Stimulated activated CD4-positive, alpha-beta T cell treated with anti-CD3 and anti-CD28 coated beads, Interleukin-4, amount 100 ng/mL, for 4 hours (primary cell): ENCODE data around the gene TMPRSS2.
"Not testable (repeated sequence)": the region's sequence is repeated elsewhere in the genome, so short reads cannot be mapped to it uniquely, and the experiment has no call there.

ENCODE experiments used
- DNase-seq, 2 experiments: peaks; one replicate each; pipeline ENCODE4 v3.0.0-alpha.2; 2020

TMPRSS2 gene

DNA sequence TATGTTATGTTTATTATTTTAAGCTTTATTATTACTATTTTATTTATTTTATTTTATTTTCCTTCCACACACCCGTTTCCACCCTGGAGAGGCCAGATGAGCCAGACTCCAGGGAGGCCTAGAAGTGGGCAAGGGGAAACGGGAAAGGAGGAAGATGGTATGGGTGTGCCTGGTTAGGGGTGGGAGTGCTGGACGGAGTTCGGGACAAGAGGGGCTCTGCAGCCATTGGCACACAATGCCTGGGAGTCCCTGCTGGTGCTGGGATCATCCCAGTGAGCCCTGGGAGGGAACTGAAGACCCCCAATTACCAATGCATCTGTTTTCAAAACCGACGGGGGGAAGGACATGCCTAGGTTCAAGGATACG is 82.4 kb downstream of the TMPRSS2 start:
- DNase-seq, result no peak

DNA sequence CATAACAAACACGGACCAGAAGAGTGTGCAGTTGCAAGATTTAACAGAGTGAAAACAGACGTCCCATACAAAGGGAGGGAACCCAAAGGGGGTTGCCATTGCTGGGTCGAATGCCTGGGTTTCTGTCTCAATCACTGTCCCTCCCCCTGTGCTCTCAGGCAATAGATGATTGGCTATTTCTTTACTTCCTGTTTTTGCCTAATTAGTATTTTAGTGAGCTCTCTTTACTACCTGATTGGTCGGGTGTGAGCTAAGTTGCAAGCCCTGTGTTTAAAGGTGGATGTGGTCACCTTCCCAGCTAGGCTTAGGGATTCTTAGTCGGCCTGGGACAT is 84.7 kb downstream of the TMPRSS2 start:
- DNase-seq, result not testable (repeated sequence)

DNA sequence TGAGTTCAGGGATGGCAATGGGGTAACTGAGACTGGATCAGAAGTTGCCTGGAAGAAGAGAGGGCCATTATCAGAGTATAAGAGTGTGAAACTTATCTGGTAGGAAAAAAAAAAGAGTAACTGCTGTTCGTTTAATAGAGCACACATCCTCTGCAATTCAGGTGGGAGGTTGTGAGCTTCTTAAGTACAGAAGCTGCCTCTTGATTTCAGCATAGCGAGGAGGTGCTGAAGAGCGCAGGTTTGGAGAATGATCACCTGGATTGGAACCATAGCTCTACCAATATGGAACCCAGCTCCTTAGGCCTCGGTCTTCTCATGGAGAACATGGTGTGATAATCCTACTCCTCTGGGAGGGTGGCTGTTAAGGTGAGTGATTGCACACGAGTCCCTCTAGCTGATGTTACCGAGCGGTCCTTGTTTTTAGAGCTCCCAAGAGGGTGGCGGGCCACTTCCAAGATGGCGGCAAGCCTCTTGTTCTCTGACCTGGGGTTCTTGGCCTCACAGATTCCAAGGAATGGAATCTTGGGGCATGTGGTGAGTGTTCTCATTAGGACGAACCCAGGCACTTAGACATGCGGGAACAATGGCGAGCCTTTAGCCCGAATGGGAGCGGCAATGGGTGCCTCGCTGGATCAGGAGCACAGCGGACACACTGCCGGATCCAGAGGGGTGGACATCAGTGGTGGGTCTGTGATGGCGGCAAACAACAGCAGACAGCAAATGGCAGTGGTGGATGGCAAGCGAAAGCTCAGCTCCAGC is 85.2 kb downstream of the TMPRSS2 start:
- DNase-seq, result no peak

DNA sequence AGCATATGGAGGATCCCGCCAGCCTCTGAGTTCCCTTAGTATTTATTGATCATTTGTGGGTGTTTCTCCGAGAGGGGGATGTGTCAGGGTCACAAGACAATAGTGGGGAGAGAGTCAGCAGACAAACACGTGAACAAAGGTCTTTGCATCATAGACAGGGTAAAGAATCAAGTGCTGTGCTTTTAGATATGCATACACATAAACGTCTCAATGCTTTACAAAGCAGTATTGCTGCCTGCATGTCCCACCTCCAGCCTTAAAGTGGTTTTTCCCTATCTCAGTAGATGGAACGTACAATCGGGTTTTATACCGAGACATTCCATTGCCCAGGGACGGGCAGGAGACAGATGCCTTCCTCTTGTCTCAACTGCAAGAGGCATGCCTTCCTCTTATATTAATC is 87.0 kb downstream of the TMPRSS2 start:
- not testable (repeated sequence) for DNase-seq

GRCh38 chr21:41419921-41420862 is 87.8 kb downstream of the TMPRSS2 start:
- DNase-seq, result peak; percentile 46 to 77

GRCh38 chr21:41418956-41419680 is 88.8 kb downstream of the TMPRSS2 start:
- no peak for DNase-seq

GRCh38 chr21:41418393-41418792 is 89.6 kb downstream of the TMPRSS2 start:
- DNase-seq, result no peak

DNA sequence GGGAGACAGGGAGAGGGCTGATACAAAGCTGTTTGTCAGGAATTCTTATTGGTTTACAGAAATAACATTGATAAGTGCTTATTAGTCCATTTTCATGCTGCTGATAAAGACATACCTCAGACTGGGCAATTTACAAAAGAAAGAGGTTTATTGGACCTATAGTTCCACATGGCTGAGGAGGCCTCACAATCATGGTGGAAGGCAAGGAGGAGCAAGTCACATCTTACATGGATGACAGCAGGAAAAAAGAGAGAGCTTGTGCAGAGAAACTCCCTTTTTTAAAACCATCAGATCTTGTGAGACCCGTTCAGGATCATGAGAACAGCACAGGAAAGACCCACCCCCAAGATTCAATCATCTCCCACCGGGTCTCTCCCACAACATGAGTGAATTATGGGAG is 90.5 kb downstream of the TMPRSS2 start:
- DNase-seq, result not testable (repeated sequence)
